HEK293 (cell line): ENCODE results near the gene PIP5K1B.

Experiments
- CTCF ChIA-PET: fragments of 350-600 bp; formaldehyde crosslinking; extraction: SDS; loops from one replicate; lab custom pipeline; 2021; ENCODE audit warnings: antibody characterized with exemption; lab: Yijun Ruan, JAX
- POLR2A ChIA-PET: fragments of 300-600 bp; formaldehyde crosslinking; extraction: SDS; loops from one replicate; lab custom pipeline; 2020; ENCODE audit warnings: antibody characterized with exemption, inconsistent platforms; lab: Yijun Ruan, JAX
- H3K27ac ChIP-seq: fragments of 200-500 bp; sonication (Bioruptor generic); 2 replicates; pipeline ENCODE4 v1.5.1; 2014; ENCODE audit warnings: low read depth, low read length, control low read depth, inconsistent platforms; ENCODE audit errors: extremely low read depth
- H3K36me3 ChIP-seq, 2 experiments: fragments of 200-500 bp in 1 of 2; sonication (Bioruptor generic) in 1 of 2; 1 replicate in 1 of 2; 2 replicates in 1 of 2; pipeline ENCODE4 v1.5.1; 2014 to 2017; ENCODE audit warnings: inconsistent platforms in 2 of 2, low read length in 2 of 2; ENCODE audit not compliant: control insufficient read depth in 2 of 2, insufficient read depth in 1 of 2
- H3K4me1 ChIP-seq: fragments of 200-500 bp; sonication (Bioruptor generic); 2 replicates; pipeline ENCODE4 v1.5.1; 2014; ENCODE audit warnings: mild to moderate bottlenecking, low read length, inconsistent platforms; ENCODE audit not compliant: control insufficient read depth, insufficient read depth
- H3K4me3 ChIP-seq: 2 replicates; pipeline ENCODE4 v1.5.1; 2011; ENCODE audit warnings: low read depth, mild to moderate bottlenecking, control low read depth, low read length, moderate library complexity
- H3K9me3 ChIP-seq: fragments of 200-500 bp; sonication (Bioruptor generic); 2 replicates; pipeline ENCODE4 v1.5.1; 2014; ENCODE audit warnings: low read depth, low read length, inconsistent platforms; ENCODE audit not compliant: control insufficient read depth, insufficient read depth
- GFI1B ChIP-seq: fragments of 450-650 bp; formaldehyde crosslinking; IDR thresholded peaks from 2 replicates; pipeline ENCODE4 v1.5.1; 2016; ENCODE audit warnings: missing biosample characterization, missing genetic modification characterization
- GLIS1 ChIP-seq: fragments of 450-650 bp; formaldehyde crosslinking; IDR thresholded peaks from 2 replicates; pipeline ENCODE4 v1.5.1; 2016; ENCODE audit warnings: missing biosample characterization, missing genetic modification characterization
- KLF8 ChIP-seq: fragments of 450-650 bp; formaldehyde crosslinking; IDR thresholded peaks from 2 replicates; pipeline ENCODE4 v1.5.1; 2016; ENCODE audit warnings: missing biosample characterization, missing genetic modification characterization
- MYNN ChIP-seq: fragments of 450-650 bp; formaldehyde crosslinking; IDR thresholded peaks from 2 replicates; pipeline ENCODE4 v1.5.1; 2016; ENCODE audit warnings: missing biosample characterization, missing genetic modification characterization, borderline replicate concordance
- PRDM10 ChIP-seq: fragments of 450-650 bp; formaldehyde crosslinking; IDR thresholded peaks from 2 replicates; pipeline ENCODE4 v1.5.1; 2016; ENCODE audit warnings: missing biosample characterization, missing genetic modification characterization
- PRDM4 ChIP-seq: fragments of 450-650 bp; formaldehyde crosslinking; IDR thresholded peaks from 2 replicates; pipeline ENCODE4 v1.5.1; 2017; ENCODE audit warnings: missing biosample characterization, missing genetic modification characterization
- REST ChIP-seq: fragments of 450-650 bp; formaldehyde crosslinking; IDR thresholded peaks from 2 replicates; pipeline ENCODE4 v1.5.1; 2016; ENCODE audit warnings: missing biosample characterization, missing genetic modification characterization
- SCRT2 ChIP-seq: fragments of 450-650 bp; formaldehyde crosslinking; IDR thresholded peaks from 2 replicates; pipeline ENCODE4 v1.5.1; 2016; ENCODE audit warnings: missing biosample characterization, missing genetic modification characterization
- SETDB1 ChIP-seq: IDR thresholded peaks from one replicate; pipeline ENCODE4 v1.6.1; 2017; ENCODE audit warnings: mild to moderate bottlenecking, low read length, moderate library complexity, mixed read lengths; ENCODE audit not compliant: insufficient read length
- ZBTB26 ChIP-seq: fragments of 450-650 bp; formaldehyde crosslinking; optimal IDR thresholded peaks from 2 replicates; pipeline ENCODE3; 2016; ENCODE audit warnings: missing biosample characterization, mild to moderate bottlenecking, missing genetic modification characterization
- ZNF214 ChIP-seq: fragments of 450-650 bp; formaldehyde crosslinking; IDR thresholded peaks from 2 replicates; pipeline ENCODE4 v1.5.1; 2017; ENCODE audit warnings: missing biosample characterization, mild to moderate bottlenecking, missing genetic modification characterization, borderline replicate concordance
- ZNF221 ChIP-seq: fragments of 450-650 bp; formaldehyde crosslinking; IDR thresholded peaks from 2 replicates; pipeline ENCODE4 v1.5.1; 2017; ENCODE audit warnings: missing biosample characterization, missing genetic modification characterization, borderline replicate concordance
- ZNF311 ChIP-seq: fragments of 450-650 bp; formaldehyde crosslinking; IDR thresholded peaks from 2 replicates; pipeline ENCODE4 v1.5.1; 2017; ENCODE audit warnings: missing biosample characterization, missing genetic modification characterization, borderline replicate concordance
- ZNF433 ChIP-seq: fragments of 450-650 bp; formaldehyde crosslinking; IDR thresholded peaks from 2 replicates; pipeline ENCODE4 v1.5.1; 2016; ENCODE audit warnings: missing biosample characterization, missing genetic modification characterization, low read depth
- ZNF580 ChIP-seq: fragments of 450-650 bp; formaldehyde crosslinking; IDR thresholded peaks from 2 replicates; pipeline ENCODE4 v1.5.1; 2016; ENCODE audit warnings: missing biosample characterization, missing genetic modification characterization
- ZNF610 ChIP-seq: fragments of 450-650 bp; formaldehyde crosslinking; IDR thresholded peaks from 2 replicates; pipeline ENCODE4 v1.5.1; 2016; ENCODE audit warnings: missing biosample characterization, missing genetic modification characterization, borderline replicate concordance
- ZNF624 ChIP-seq: fragments of 450-650 bp; formaldehyde crosslinking; IDR thresholded peaks from 2 replicates; pipeline ENCODE4 v1.5.1; 2017; ENCODE audit warnings: missing biosample characterization, missing genetic modification characterization
- ZNF639 ChIP-seq: fragments of 450-650 bp; formaldehyde crosslinking; IDR thresholded peaks from 2 replicates; pipeline ENCODE4 v1.5.1; 2016; ENCODE audit warnings: missing biosample characterization, missing genetic modification characterization
- ZNF660 ChIP-seq: fragments of 450-650 bp; IDR thresholded peaks from 2 replicates; pipeline ENCODE4 v1.5.1; 2018; ENCODE audit warnings: missing biosample characterization, mild to moderate bottlenecking, missing genetic modification characterization
- ZNF692 ChIP-seq: fragments of 450-650 bp; formaldehyde crosslinking; IDR thresholded peaks from 2 replicates; pipeline ENCODE4 v1.5.1; 2016; ENCODE audit warnings: missing biosample characterization, missing genetic modification characterization
- ZNF76 ChIP-seq: fragments of 450-650 bp; formaldehyde crosslinking; IDR thresholded peaks from 2 replicates; pipeline ENCODE4; 2016; ENCODE audit warnings: low read depth, missing biosample characterization, missing genetic modification characterization, borderline replicate concordance
- ZNF785 ChIP-seq: fragments of 450-650 bp; formaldehyde crosslinking; IDR thresholded peaks from 2 replicates; pipeline ENCODE4 v1.5.1; 2016; ENCODE audit warnings: missing biosample characterization, missing genetic modification characterization
- ZNF843 ChIP-seq: fragments of 450-650 bp; formaldehyde crosslinking; IDR thresholded peaks from 2 replicates; pipeline ENCODE4 v1.5.1; 2016; ENCODE audit warnings: missing biosample characterization, missing genetic modification characterization

Gene PIP5K1B

GRCh38 chr9:68678430-68678829 lies 26.6 kb upstream of the PIP5K1B start (continued):
- TF ChIP-seq PRDM10: peak; percentile 48
- peak; percentile 29; the same call in 1 of the 2 replicates for TF ChIP-seq GLIS1 (tag by site-specific recombination)
- peak; percentile 57; the same call in 1 of the 2 replicates for TF ChIP-seq SCRT2 (tag by site-specific recombination)
- TF ChIP-seq ZNF221 (tag by site-specific recombination): no peak
- no peak for TF ChIP-seq GFI1B
- no peak for TF ChIP-seq MYNN (tag by site-specific recombination)
- no peak for TF ChIP-seq ZBTB26 (tag by site-specific recombination)
- no peak for TF ChIP-seq REST (tag by site-specific recombination)
- no peak for TF ChIP-seq ZNF692 (tag by site-specific recombination)
- 0 out of 2 replicates have a peak, but pooled peaks have one; percentile 23 for TF ChIP-seq ZNF660
- no peak for TF ChIP-seq PRDM4
- TF ChIP-seq ZNF624 (tag by site-specific recombination): no peak
- TF ChIP-seq ZNF843 (tag by site-specific recombination): no peak
- TF ChIP-seq, all 188 proteins: peak for 7

- Histone ChIP-seq H3K36me3 (no peaks in the 10 kb centered on the region), H3K27ac (no peak overlapping the region), H3K9me3 (no peaks in the 10 kb centered on the region), H3K4me3 (no peak overlapping the region), H3K4me1 (no peaks in the 10 kb centered on the region)
- ChIA-PET CTCF (interaction anchor here (0.7 to 1.6 kb wide), 2 partner anchors 99 to 348 kb away, joined by 3 to 4 read pairs; no protein-coding TSS in a partner anchor), POLR2A (no interaction called here)
- TF ChIP-seq KLF8 (tag by site-specific recombination) (no peak), ZNF76 (tag by site-specific recombination) (no peak), ZNF311 (no peak), ZNF433 (tag by site-specific recombination) (no peak), ZNF785 (tag by site-specific recombination) (no peak), ZNF580 (tag by site-specific recombination) (no peak), ZNF610 (tag by site-specific recombination) (no peak), SETDB1 (no peak), ZNF214 (no peak), ZNF221 (tag by site-specific recombination) (no peak), ZNF639 (tag by site-specific recombination) (no peak)
These were observed 21.6 kb upstream of the PIP5K1B start for GRCh38 chr9:68683433-68683832.
